Measurements from ENCODE around the gene GULP1.

DNA sequence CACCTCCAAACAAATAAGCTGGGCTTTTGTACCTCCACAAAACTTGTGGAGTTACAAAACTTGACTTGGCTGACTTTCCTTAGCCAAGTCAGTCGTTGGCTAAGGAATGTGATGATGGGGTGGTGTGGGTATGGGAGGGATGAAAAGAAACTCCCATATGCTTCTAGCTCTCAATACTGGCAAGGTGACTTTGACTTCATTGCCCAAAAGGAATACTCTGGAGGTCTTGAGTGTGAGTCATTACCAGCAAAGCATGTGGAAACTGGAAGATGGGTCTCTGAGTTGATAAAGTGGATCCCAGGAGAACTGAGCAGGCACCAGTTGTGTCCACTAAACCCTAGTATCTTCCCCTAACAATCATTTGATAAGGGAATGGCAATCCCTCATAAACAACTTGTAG lies 226.7 kb downstream of the GULP1 start:
- TF ChIP-seq POLR2A (IDR thresholded peaks at IDR 0.05) (no peak), EP300 (IDR thresholded peaks at IDR 0.05; ENCODE audit: low read depth) (no peak)
- TF ChIP-seq, protein P1, sequence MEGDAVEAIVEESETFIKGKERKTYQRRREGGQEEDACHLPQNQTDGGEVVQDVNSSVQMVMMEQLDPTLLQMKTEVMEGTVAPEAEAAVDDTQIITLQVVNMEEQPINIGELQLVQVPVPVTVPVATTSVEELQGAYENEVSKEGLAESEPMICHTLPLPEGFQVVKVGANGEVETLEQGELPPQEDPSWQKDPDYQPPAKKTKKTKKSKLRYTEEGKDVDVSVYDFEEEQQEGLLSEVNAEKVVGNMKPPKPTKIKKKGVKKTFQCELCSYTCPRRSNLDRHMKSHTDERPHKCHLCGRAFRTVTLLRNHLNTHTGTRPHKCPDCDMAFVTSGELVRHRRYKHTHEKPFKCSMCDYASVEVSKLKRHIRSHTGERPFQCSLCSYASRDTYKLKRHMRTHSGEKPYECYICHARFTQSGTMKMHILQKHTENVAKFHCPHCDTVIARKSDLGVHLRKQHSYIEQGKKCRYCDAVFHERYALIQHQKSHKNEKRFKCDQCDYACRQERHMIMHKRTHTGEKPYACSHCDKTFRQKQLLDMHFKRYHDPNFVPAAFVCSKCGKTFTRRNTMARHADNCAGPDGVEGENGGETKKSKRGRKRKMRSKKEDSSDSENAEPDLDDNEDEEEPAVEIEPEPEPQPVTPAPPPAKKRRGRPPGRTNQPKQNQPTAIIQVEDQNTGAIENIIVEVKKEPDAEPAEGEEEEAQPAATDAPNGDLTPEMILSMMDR (IDR thresholded peaks at IDR 0.05), result no peak
